ENCODE results near the gene PLA2G2E. TPM values are rescaled to one million over a fixed set of nuclear protein-coding genes. Genes with fewer than 3 reads are reported as not detected.

Gene PLA2G2E
- total and polyA plus RNA-seq, 4 donors, result not detected

- no peak for TF ChIP-seq ZBTB33 (IDR thresholded peaks at IDR 0.05)
- no peak for TF ChIP-seq EGR1 (IDR thresholded peaks at IDR 0.05; ENCODE audit: low read depth in 2 of 2)
- no peak for TF ChIP-seq HNF4A (conservative IDR thresholded peaks at IDR 0.05)
- no peak for TF ChIP-seq REST (IDR thresholded peaks at IDR 0.05)
- TF ChIP-seq GABPA (IDR thresholded peaks at IDR 0.05 in 1 of 2, conservative IDR thresholded peaks at IDR 0.05 in 1 of 2), result no peak
- TF ChIP-seq FOXA2 (IDR thresholded peaks at IDR 0.05), result no peak
- no peak for TF ChIP-seq RXRA (IDR thresholded peaks at IDR 0.05)
- no peak for TF ChIP-seq YY1 (IDR thresholded peaks at IDR 0.05)
- no peak for TF ChIP-seq HNF4G (IDR thresholded peaks at IDR 0.05)
- TF ChIP-seq TAF1 (conservative IDR thresholded peaks at IDR 0.05), result no peak
- TF ChIP-seq ATF3 (IDR thresholded peaks at IDR 0.05), result no peak
- TF ChIP-seq SP1 (IDR thresholded peaks at IDR 0.05), result no peak
- 82% methylated on average over 9 of the region's 9 CpGs for WGBS
- Histone ChIP-seq H3K9ac (ENCODE audit: low read depth in 1 of 2, low read length in 2 of 2) (no peak overlapping the region), H3K4me1 (ENCODE audit: control insufficient read depth in 4 of 4, insufficient read depth in 4 of 4, low read length in 3 of 4) (no peaks in the 10 kb centered on the region), H3K27ac (ENCODE audit: low read depth in 1 of 2, low read length in 2 of 2) (no peak overlapping the region), H3K36me3 (ENCODE audit: control insufficient read depth in 4 of 4, insufficient read depth in 3 of 4, low read depth in 1 of 4, low read length in 3 of 4) (no peaks in the 10 kb centered on the region), H3K4me3 (ENCODE audit: low read depth in 1 of 3, low read length in 3 of 3) (no peak overlapping the region), H3K27me3 (ENCODE audit: control insufficient read depth in 4 of 4, insufficient read depth in 4 of 4, low read length in 3 of 4) (peaks cover 0 to 4% (median 0%) of the 10 kb centered on the region in 4 donors), H3K9me3 (ENCODE audit: control insufficient read depth in 4 of 4, low read length in 3 of 4) (no peaks in the 10 kb centered on the region)
- DNase-seq (ENCODE audit: low spot score), result no peak
These were observed 44.4 kb upstream of the PLA2G2E start for GRCh38 chr1:19967808-19968207.

GRCh38 chr1:19964542-19964941 lies 41.1 kb upstream of the PLA2G2E start:
- Histone ChIP-seq H3K9me3 (ENCODE audit: control insufficient read depth in 4 of 4, low read length in 3 of 4) (no peaks in the 10 kb centered on the region), H3K27ac (ENCODE audit: low read depth in 1 of 2, low read length in 2 of 2) (no peak overlapping the region), H3K4me3 (ENCODE audit: low read depth in 1 of 3, low read length in 3 of 3) (no peak overlapping the region), H3K27me3 (ENCODE audit: control insufficient read depth in 4 of 4, insufficient read depth in 4 of 4, low read length in 3 of 4) (peaks cover 0 to 1% (median 0%) of the 10 kb centered on the region in 4 donors), H3K4me1 (ENCODE audit: control insufficient read depth in 4 of 4, insufficient read depth in 4 of 4, low read length in 3 of 4) (no peaks in the 10 kb centered on the region), H3K9ac (ENCODE audit: low read depth in 1 of 2, low read length in 2 of 2) (no peak overlapping the region), H3K36me3 (ENCODE audit: control insufficient read depth in 4 of 4, insufficient read depth in 3 of 4, low read depth in 1 of 4, low read length in 3 of 4) (no peaks in the 10 kb centered on the region)
- TF ChIP-seq HNF4A (conservative IDR thresholded peaks at IDR 0.05) (no peak), ATF3 (IDR thresholded peaks at IDR 0.05) (no peak), TAF1 (conservative IDR thresholded peaks at IDR 0.05) (no peak), RAD21 (IDR thresholded peaks at IDR 0.05) (no peak), SP1 (IDR thresholded peaks at IDR 0.05) (no peak), YY1 (IDR thresholded peaks at IDR 0.05) (no peak), EGR1 (IDR thresholded peaks at IDR 0.05; ENCODE audit: low read depth in 2 of 2) (no peak), NR2F2 (IDR thresholded peaks at IDR 0.05) (no peak), FOXA1 (IDR thresholded peaks at IDR 0.05) (no peak), CTCF (IDR thresholded peaks at IDR 0.05; ENCODE audit: low read depth, low read length, missing input control) (no peak), ZBTB33 (IDR thresholded peaks at IDR 0.05) (no peak), FOXA2 (IDR thresholded peaks at IDR 0.05) (no peak), MAX (IDR thresholded peaks at IDR 0.05) (no peak), REST (IDR thresholded peaks at IDR 0.05) (no peak)
- WGBS, result 78% methylated on average over 2 of the region's 2 CpGs
- DNase-seq (ENCODE audit: low spot score), result no peak
